Fibroblast of lung (primary cell): ENCODE measurements around the gene MINAR1.

Experiments
- CTCF ChIP-seq, 2 donors: IDR thresholded peaks in 1 of 2; conservative IDR thresholded peaks in 1 of 2; 1 replicate in 1 of 2; 2 replicates in 1 of 2; pipeline ENCODE4 v1.5.1; 2011 to 2012; ENCODE audit warnings: low read length in 2 of 2, control low read depth in 1 of 2, inconsistent platforms in 1 of 2, low read depth in 1 of 2, mild to moderate bottlenecking in 1 of 2
- EZH2 ChIP-seq: IDR thresholded peaks from 2 replicates; pipeline ENCODE4 v1.5.1; 2012; ENCODE audit warnings: low read length, control low read depth, mild to moderate bottlenecking; ENCODE audit errors: missing control alignments

- TF ChIP-seq CTCF (conservative IDR thresholded peaks at IDR 0.05 in 1 of 2, IDR thresholded peaks at IDR 0.05 in 1 of 2; ENCODE audit: low read depth in 1 of 2, low read length in 2 of 2): peak in 1 of 2 donors; percentile 16
- no peak for TF ChIP-seq EZH2
Observed at GRCh38 chr15:79450648-79451047, 18.5 kb downstream of the MINAR1 start.
